Thyroid gland (tissue), 4 donors: Measurements from ENCODE around the gene MYO1A.

ENCODE experiments used
- CTCF ChIP-seq, 6 experiments: fragments of 200-600 bp in 3 of 6; fragments of 450-650 bp in 3 of 6; sonication (generic) in 3 of 6; IDR thresholded peaks; one replicate each; pipeline ENCODE4 v1.5.1; 2016 to 2019; ENCODE audit warnings: antibody characterized with exemption in 6 of 6, mild to moderate bottlenecking in 2 of 6, inconsistent platforms in 1 of 6, moderate library complexity in 1 of 6
- POLR2A ChIP-seq, 2 donors: fragments of 450-650 bp; IDR thresholded peaks; one replicate each; pipeline ENCODE4 v1.6.1; 2017; ENCODE audit warnings: antibody characterized with exemption in 2 of 2, mild to moderate bottlenecking in 2 of 2, moderate library complexity in 1 of 2

- TF ChIP-seq CTCF (IDR thresholded peaks at IDR 0.05) (peak in 1 of 6 experiments; percentile 3), POLR2A (IDR thresholded peaks at IDR 0.05) (peak in 1 of 2 donors; percentile 63)
Measured at GRCh38 chr12:57087691-57088353, 37.9 kb upstream of the MYO1A start.
